Fibroblast of skin of back (primary cell): ENCODE measurements around the gene CASKIN1.
"Not testable (repeated sequence)": the region's sequence is repeated elsewhere in the genome, so short reads cannot be mapped to it uniquely, and the experiment has no call there.

Experiments used
- DNase-seq: peaks from one replicate; pipeline ENCODE4 v3.0.0-alpha.2; 2013

The CASKIN1 gene

DNA sequence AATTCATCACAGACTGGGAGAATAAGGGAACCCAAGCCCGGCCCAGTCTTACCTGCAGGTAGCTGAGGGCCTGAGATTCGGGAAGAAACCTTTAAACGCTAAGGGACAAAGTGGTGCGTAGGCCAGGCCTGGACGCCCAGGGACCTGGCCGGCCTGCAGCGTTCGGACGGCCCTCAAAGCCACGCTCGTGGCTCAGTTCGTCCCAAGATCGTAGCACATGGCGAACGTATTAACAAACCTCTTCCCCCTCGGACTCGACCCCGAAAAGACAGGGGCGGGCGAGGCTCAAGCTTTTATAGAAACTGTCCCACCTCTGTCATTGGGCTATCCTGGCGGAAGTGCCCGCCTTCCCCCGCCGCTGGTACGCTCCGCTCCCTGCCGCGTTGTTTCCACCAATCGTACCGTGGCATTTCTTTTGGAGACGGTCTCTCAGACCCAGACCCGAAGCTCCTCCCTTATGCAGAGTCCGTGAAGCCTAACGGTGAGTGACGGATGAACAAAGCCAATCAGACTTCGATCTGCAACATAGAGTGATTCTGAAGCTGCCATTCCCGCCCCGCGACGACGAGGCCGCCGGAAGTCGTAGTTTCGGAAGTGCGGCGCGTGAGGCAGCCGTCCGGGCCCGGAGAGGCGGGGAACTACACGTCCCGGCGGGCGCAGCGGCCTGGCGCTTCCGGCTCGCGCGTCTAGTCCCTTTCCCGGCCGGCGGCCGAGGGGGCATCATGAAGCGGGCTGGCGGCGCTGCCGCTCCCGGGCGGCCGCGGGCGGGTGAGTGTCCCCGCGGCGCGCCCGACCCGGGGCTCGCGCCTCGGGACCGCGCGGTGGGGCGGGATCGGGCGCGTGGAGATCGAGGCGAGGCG is 41.1 kb downstream of the CASKIN1 start, which contains the start of gene TRAF7:
TRAF7 (plus strand) TSS at position 692 of the 860 bp plus-strand sequence. CDS start 8,139 bp downstream, outside the sequence.
- peak; percentile 100 for DNase-seq

DNA sequence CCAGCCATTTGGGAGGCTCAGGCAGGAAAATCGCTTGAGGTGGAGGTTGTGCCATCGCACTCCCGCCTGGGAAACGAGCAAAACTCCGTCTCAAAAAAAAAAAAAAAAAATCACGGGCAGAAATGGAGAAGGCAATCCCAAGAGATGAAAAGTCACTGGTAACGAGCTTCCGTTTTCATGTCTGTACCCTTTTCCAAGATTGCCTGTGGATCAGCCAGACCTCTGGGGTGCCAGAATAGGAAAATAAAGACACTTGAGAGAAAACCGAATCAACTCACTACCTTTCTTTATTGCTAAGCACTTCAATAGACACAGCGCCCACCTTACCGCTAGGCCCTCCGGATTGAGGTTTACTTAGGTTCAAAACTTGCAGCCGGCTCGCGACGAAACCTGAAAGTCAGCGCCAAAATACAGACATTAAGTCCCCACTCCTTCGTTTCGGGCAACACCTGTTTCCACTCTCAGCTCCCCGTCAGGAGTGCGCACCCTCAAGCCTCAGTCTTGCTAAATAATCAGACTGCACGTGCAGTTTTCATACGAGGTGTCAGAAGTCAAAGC is 41.8 kb downstream of the CASKIN1 start:
- no peak for DNase-seq

DNA sequence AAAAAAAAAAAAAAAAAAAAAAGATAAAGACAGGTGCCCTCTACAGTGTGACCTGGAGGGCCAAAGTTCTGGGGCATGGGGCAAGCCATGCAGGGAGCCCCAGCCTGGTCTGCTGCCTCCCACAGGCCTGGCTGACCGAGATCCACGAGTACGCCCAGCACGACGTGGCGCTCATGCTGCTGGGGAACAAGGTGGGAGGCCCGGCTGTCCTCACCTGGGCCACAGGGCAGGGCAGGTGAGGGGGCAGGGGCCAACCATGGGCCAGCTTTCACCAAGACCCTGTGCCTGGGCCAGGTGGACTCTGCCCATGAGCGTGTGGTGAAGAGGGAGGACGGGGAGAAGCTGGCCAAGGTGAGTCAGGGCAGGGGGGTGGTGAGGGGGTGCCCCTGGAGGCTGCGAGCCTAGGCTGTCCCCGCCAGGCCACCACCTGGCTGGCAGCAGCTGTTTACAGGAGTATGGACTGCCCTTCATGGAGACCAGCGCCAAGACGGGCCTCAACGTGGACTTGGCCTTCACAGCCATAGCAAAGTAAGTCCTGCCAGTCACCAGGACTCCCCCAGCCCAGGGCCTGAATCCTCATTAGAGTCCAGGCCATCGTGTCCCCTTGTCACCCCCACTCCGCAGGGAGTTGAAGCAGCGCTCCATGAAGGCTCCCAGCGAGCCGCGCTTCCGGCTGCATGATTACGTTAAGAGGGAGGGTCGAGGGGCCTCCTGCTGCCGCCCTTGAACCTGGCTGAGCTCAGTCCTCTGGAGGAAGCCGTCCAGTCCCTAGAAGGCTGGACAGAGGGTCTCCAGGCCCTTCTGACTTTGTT is 43.5 kb downstream of the CASKIN1 start:
- no peak for DNase-seq

DNA sequence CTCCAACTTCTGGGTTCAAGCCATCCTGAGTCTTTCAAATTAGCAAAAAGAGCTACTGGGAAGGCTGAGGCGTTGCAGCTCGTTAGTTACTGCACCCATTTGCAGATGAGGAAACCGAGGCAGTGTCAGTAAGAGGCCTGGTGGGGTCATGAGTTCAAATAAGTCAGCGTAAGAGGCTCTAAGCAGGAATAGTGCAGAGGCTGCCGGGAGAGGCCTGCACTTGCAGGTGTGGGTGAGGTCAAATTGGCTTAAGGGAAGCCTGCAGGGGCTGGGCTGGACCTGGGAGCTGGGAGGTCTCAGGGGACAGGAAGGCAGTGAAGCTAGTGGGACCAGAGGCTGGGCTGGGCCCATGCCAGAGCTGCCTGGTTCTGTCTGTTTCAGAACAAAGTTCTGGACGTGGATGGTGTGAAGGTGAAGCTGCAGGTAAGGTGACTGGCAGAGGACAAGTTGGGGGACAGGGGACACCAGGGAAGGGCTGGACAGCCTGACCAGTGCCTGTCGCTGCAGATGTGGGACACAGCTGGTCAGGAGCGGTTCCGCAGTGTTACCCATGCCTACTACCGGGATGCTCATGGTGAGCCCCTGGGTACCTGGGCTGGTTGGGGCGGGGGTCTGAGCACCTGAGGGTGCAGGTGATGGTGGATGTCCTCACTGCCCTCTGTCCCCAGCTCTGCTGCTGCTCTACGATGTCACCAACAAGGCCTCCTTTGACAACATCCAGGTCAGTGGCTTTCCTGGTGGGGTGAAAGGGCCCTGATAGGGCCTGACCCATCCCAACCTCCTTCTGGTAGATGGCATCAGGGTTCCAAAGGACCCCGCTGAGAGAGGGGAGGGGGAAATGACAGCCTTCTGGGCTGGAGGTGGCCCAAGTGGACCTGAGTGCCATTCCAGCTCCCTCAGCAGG is 45.0 kb downstream of the CASKIN1 start:
- no peak for DNase-seq

DNA sequence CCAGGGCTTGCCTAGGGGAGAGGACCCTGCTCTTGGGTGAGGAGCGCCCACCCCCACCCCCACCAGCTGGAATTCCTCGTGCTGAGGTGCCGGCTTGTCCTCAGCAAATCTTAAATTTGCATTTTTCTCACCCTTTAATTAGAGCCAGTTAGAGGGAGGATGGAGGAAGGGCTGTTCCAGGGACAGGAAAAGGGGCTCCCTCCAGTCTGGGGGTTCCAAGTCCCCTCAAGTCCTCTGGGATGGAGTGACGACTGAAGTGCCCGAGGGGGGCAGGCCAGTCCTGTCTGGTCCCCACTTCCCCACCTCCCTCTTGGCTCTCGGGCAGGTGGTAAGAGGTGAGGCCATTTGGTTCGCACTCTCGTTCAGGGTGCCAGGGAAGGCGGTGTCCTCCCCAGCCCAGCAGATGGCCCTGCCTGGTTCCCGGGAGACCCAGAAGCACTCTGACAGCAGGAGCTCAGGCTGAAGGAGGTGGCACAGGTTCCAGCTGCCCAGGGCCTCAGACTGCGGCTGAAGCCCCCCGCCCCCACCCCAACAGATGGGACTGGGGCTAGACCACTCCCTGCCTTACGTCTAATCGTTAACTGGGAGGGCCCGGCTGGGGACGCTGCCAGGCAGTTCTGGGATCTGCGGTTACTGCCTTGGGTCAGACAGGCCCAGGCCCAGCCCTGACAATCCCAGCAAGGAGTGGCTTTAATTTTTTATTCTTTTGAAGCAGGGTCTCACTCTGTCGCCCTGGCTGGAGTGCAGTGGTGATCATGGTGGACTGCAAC is 45.8 kb downstream of the CASKIN1 start:
- no peak for DNase-seq

DNA sequence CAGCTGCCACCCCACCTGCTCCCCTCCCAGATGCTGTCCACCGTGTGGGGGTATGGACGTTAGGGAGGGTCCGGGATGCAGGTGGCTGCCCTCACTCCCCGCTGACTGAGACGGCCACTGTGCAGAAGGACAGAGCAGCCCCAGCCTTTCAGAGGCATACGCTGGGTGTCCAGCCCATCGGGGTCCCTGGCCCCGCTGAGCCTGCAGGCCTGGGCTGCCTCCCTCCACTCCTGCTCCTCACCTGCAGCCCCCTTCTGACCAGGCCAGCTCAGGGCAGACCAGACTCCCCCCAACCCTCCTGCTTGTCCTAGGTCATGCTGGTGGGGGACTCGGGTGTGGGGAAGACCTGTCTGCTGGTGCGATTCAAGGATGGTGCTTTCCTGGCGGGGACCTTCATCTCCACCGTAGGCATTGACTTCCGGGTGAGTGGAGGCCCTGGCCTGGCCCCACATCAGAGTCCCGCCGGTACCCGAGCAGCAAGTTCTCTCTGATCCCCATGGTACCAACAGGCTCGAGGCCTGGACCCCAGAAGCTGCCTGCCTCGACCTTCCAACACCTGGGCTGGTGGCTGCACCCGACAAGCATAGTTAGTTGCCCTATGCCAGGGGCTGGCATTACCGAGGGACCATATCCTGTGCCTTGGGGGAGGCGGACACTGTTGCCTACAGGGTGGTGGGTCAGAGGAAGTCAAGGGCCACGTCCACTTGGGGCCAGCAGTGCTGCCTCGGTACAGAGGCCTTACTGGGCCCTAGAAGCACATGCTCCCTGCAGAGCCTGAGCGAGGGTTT is 46.6 kb downstream of the CASKIN1 start:
- no peak for DNase-seq

DNA sequence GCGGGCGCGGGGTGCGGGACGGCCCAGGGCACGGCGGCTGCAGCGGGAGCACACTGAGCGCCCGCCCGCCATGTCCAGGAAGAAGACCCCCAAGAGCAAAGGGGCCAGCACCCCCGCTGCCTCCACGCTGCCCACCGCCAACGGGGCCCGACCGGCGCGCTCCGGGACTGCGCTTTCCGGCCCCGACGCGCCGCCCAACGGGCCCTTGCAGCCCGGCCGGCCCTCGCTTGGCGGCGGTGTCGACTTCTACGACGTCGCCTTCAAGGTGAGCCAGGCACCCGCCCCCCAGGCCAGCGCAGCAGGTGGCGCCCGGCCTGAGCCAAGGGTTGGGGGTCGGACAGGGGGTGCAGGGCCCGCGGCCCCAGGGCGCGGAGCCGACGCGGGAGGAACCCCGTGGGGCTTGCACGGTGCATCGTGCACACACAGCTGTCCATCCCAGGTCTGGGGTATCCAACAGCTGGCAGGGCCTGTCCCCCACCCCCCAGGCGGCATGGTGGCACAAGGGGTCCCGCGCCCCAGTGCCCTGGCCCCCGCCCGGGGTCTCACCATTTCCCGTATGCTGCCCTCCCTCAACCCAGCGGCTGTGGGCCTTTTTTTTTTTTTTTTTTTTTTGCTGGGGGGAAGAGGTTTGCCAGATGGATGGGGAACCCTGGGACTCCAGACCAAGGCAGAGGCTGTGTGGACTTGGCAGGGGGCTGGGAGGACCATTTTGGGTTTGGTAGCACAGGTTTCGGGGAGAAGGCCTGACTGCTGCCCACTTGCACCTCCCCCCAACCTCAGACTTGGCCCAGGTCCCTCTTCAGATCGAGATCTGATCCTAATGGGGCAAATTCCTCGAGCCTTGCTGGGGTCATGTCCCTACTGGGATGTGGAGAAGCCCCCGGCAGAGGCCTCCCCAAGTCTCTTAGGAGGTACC is 47.4 kb downstream of the CASKIN1 start:
- DNase-seq, result no peak

DNA sequence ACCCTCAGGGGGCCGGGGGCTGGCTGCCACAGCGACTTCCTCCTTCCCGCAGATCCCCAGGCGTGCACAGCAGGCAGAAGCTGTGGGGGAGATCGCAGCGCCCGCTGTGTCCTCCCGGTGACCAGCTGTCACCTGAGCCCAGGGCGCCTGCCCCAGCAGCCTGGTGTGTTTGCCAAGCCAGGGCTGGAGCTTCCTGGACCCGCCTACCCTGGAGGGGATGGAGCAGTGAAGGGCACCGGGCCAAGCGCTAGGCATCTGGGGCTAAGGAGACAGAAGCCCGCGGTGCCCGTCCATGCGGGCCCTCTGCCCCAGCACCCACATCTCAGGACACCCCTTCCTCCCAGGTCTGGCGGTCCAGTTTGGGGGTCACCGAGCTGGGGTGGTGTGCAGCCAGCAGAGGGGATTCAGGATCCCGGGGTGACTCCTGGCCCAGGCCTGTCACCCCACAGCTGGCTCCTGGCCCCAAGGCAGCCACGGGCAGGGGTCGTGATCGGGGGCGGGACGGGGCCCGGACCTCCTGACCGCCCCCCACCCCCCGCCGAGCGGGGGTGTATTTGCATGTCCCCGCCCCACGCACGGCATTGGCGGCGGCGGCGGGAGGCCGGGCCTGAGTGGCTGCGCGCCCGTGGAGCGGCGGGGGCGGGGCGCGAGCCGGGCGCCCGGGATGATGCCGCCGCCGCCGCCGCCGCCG is 48.3 kb downstream of the CASKIN1 start, which contains the start of gene RAB26:
RAB26 (plus strand) TSS at position 645 of the 691 bp plus-strand sequence. CDS start 159 bp downstream, outside the sequence.
- peak; percentile 50 for DNase-seq

DNA sequence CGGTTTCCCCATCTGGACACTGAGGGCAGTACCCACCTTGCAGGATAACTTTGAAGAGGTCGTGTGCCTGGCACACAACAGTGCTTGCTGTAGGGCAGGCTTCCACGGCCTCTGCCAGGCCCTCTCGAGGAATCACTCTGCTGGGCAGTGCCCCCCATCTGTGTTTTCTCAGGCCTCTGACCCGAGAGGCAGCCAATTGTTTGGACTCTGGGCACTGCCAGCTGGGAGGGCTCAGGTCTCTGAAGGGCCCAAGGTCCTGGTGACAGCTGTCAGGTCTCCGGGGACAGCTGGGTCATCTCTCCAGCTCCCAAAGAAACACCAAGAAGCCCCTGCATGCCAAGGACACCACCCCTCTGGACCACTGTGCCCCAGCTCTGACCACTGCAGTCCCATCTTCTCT is 49.0 kb downstream of the CASKIN1 start:
- no peak for DNase-seq

DNA sequence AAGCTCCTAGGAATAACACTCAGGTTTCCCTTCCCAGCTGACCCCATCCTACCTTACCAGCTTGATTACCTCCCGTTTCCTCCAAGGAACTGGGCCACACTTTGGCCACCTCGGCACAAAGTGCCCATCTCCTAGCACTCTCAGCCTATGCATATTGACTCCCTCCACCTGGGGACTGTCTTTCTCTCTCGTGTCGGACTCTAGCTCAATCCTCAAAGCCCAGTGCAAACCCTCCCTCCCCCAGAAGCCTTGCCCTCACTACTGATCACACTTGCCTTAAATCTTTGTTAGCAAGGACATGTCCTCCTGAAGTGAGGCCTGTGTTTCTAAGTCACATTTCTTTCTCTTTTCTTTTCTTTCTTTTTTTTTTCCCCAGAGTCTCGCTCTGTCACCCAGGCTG is 50.6 kb downstream of the CASKIN1 start:
- DNase-seq, result no peak

DNA sequence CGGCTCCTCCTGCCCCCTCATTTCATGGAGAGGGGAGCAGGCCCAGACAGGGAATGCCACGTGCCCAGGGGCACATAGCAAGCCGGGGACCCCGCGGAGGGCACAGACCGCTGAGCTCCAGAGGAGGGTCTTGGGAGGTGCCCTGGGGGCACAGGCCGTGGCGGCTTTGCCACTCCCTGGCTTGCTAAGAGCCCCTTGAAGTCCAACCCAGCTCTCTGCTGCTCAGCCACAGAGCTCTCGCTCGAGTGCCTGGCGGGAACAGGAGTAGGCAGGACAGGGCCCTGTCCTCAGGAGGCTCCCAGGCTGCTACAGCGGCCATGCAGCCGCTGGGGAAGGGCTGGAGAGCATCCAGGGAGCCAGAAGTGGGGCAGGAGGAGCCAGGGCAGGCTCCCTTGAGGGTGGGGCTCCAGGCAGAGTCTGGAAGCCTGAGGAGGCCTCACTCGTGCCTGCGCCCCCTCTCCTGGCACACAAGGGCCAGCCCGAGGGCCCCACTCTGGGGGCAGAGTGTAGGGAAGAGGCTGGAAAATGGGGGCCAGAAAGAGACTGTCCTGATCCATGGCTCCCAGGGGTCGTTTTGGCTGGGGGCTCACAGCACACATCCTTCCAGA is 52.4 kb downstream of the CASKIN1 start:
- DNase-seq, result no peak

DNA sequence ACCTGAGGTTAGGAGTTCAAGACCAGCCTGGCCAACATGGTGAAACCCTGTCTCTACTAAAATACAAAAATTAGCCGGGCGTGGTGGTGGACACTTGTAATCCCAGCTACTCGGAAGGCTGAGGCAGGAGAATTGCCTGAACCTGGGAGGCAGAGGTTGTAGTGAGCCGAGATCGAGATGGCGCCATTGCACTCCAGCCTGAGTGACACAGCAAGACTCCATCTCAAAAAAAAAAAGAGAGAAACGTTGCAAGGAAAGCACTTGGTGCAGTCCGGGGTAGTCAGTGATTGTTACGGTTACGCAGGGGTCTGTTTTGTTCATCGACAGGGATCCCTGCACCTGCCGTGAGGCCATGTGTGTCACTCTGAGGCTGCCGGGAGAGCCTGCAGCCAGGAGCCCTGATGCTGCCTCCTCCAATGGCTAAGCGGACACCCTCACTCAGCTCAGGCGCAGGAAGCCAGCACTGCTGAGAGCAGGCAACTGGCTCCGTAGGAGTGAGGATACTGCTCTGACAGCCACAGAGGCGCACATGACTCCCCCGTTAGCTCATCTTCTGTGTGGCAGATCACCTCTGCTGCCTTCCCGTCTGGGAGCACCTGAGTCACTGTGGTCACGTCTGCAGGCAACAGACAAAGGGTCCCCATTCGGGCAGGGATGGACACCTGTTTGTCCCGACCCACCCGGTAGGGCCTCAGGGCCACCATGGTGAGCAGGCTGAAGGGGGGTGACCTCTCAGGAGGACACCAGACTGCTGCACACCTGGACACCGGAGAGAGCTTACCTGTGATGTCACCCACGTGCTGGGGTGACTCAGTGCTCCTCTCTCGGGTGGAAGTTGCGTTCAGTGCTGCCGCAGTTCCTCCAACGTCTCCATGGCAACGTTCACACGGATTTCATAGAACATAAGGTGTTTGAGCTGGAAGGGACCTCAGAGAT is 53.2 kb downstream of the CASKIN1 start:
- DNase-seq, result no peak

DNA sequence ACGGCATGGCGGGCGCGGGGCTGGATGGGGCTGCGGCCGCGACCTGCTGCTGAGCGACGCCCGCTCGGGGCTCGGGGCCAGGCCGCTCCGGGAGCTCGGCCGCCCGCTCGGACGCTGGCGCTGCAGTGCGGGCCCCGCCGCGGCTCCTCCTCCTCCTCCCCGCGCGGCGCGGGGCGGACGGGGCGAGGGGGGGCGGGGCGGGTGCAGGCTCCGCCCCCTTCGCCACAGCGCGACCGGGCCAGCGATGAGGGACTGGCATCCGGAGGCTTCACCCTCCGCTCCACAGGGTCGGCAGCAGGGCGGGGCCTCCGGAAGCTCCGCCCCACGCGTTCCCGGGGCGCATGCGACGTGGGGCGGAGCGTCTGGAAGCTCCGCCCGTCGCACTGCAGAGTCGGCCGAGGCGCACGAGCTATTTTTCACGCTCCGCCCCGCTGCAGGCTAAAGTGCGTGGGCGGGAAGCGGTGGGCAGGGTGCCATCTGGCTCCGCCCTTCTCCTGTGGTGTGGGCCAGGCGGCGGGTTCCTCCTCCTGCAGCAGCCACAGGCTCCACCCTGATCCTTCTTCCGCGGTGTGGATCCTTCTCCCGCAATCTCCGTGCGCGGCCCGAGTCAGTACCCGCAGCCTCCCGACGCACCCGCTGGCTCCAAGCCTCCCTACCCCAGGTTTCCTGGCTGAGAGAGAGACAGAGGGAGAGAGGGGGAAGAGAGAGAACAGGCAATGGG is 60.5 kb downstream of the CASKIN1 start, which contains the start of gene PKD1:
PKD1 (minus strand) TSS at position 129 of the 721 bp plus-strand sequence. CDS start 209 bp downstream, outside the sequence.
- DNase-seq, result peak; percentile 89

DNA sequence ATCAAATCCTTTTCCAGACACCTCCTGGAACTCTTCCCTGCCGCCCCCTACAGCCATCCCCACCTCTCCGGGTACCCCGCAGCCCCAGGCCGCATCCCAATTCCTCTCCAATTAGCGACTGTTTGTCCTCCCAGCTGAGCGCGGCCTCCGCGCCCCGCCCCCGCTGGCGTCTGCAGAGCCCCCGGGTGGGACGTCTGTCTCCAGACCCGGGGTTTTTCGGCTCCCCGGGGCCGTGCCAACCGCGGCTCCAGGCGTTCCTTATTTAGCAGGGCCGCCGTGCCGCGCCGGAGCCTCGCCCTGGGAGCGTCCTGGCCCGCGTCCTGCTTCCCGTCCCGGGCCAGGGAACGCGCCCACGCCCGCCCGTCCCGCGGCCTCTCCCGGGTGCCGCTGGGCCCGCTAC is 61.3 kb downstream of the CASKIN1 start:
- DNase-seq, result not testable (repeated sequence)

DNA sequence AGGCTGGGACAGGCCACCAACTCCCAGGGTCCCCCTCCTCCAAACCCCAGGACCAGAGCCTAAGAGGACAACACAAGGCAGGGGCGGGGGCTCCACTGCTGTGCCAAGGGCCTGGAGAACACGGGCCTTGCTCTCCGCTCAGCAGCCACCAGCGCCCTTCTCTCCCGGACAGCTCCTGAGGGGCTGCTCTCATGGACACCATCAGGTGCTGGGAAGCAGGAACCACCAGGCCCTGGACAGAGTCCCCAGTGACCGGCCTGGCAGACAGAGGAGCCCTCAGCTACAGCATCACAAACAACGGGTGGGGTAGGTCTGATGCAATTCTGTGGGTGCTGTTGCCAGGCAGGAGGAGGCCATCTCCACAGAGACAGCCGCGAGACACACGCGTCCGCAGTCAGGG is 62.6 kb downstream of the CASKIN1 start:
- DNase-seq, result not testable (repeated sequence)

DNA sequence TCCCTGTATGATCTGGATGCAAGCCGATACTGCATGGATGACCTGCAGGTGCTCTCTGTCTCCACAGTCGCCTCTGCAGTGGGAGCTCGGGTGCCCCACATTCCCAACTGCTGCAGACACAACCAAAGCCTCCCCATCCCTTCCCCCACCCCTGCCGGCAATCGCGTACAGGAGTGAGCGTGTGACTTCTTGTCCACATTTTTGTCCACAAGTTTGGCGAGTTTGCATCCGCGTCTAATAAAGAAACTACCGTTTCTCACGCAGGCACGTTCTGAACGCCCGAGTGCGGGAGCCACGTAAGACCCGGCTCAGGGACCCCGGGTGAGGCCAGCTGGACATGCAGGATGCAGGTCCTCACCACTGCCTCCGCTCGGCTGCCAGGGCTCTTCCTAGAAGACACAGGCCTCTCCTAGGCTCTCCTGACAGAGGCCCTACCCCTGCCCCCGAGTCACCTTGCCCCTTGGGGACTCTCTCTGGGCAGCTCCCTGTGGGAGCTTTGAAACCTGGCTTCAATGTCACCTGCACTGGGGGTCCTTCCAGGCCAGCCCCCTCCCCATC is 66.4 kb downstream of the CASKIN1 start:
- DNase-seq, result not testable (repeated sequence)
